Neural progenitor cell (in vitro differentiated cells): ENCODE measurements around the gene MRAP. TPM values are rescaled to one million over a fixed set of nuclear protein-coding genes. Genes with fewer than 3 reads are reported as not detected.

ENCODE experiments used
- DNase-seq: peaks from one replicate; pipeline ENCODE4 v3.0.0-alpha.2; 2016; ENCODE audit warnings: low spot score
- H2AFZ ChIP-seq: fragments of 200-600 bp; sonication (generic); replicated peaks from 2 replicates; pipeline ENCODE4 v1.6.1; 2016; ENCODE audit warnings: antibody characterized with exemption
- H3F3A ChIP-seq: fragments of 200-600 bp; sonication (generic); 2 replicates; pipeline ENCODE4 v1.6.1; 2016; ENCODE audit warnings: antibody characterized with exemption, low read depth
- H3K27ac ChIP-seq: fragments of 200-600 bp; sonication (generic); 2 replicates; pipeline ENCODE4 v1.5.1; 2016; ENCODE audit warnings: mild to moderate bottlenecking
- H3K27me3 ChIP-seq: fragments of 200-600 bp; sonication (generic); 2 replicates; pipeline ENCODE4 v1.6.1; 2016; ENCODE audit warnings: mild to moderate bottlenecking, moderate library complexity
- H3K36me3 ChIP-seq: fragments of 200-600 bp; sonication (generic); 2 replicates; pipeline ENCODE4 v1.5.1; 2016
- H3K4me1 ChIP-seq: fragments of 200-600 bp; sonication (generic); 2 replicates; pipeline ENCODE4 v1.6.1; 2016; ENCODE audit warnings: mixed run types
- H3K4me2 ChIP-seq: fragments of 200-600 bp; sonication (generic); 2 replicates; pipeline ENCODE4 v1.6.1; 2016
- H3K4me3 ChIP-seq: fragments of 200-600 bp; sonication (generic); 2 replicates; pipeline ENCODE4 v1.5.1; 2016
- H3K79me2 ChIP-seq: fragments of 200-600 bp; sonication (generic); 2 replicates; pipeline ENCODE4 v1.6.1; 2016; ENCODE audit warnings: low read depth
- H3K9ac ChIP-seq: fragments of 200-600 bp; sonication (generic); 2 replicates; pipeline ENCODE4 v1.6.1; 2016
- H3K9me3 ChIP-seq: fragments of 200-600 bp; sonication (generic); 2 replicates; pipeline ENCODE4 v1.5.1; 2016; ENCODE audit warnings: low read depth
- H4K20me1 ChIP-seq: fragments of 200-600 bp; sonication (generic); 2 replicates; pipeline ENCODE4 v1.6.1; 2016; ENCODE audit warnings: low read depth
- H3K27ac Mint-ChIP-seq: 3 replicates; pipeline ENCODE4 v1.8.0; 2021; ENCODE audit warnings: mixed read lengths
- H3K27me3 Mint-ChIP-seq: 2 replicates; pipeline ENCODE4 v1.8.0; 2022; ENCODE audit warnings: low read depth, mild to moderate bottlenecking, inconsistent platforms, moderate library complexity, mixed read lengths; ENCODE audit not compliant: insufficient read depth
- H3K36me3 Mint-ChIP-seq: 3 replicates; pipeline ENCODE4 v1.8.0; 2021; ENCODE audit warnings: mixed read lengths
- H3K4me1 Mint-ChIP-seq: 3 replicates; pipeline ENCODE4 v1.8.0; 2021; ENCODE audit warnings: mixed read lengths
- H3K4me3 Mint-ChIP-seq: 3 replicates; pipeline ENCODE4 v1.8.0; 2021; ENCODE audit warnings: mild to moderate bottlenecking, moderate library complexity, mixed read lengths
- H3K9me3 Mint-ChIP-seq: 3 replicates; pipeline ENCODE4 v1.8.0; 2020; ENCODE audit warnings: mixed read lengths
- EZH2 ChIP-seq: fragments of 200-600 bp; sonication (generic); IDR thresholded peaks from 2 replicates; pipeline ENCODE4 v1.6.1; 2017; ENCODE audit warnings: antibody characterized with exemption, mild to moderate bottlenecking, moderate library complexity
- EZH2phosphoT487 ChIP-seq: fragments of 200-600 bp; sonication (generic); IDR thresholded peaks from 2 replicates; pipeline ENCODE4 v1.6.1; 2017; ENCODE audit warnings: antibody characterized with exemption
- total RNA-seq: library from RNA; depleted of rRNA; stranded (reverse); fragments of >200 nt; gene quantifications from 2 replicates; pipeline ENCODE4 v1.2.3, GENCODE V29; 2015; ENCODE audit warnings: low replicate concordance
- TF ChIP-seq, protein P1 (sequence below): fragments of 200-600 bp; sonication (generic); IDR thresholded peaks from 2 replicates; pipeline ENCODE4 v1.5.1; 2017; ENCODE audit warnings: antibody characterized with exemption, mild to moderate bottlenecking

Gene MRAP
- total RNA-seq, 1 donor from 2014 or later, result not detected

DNA sequence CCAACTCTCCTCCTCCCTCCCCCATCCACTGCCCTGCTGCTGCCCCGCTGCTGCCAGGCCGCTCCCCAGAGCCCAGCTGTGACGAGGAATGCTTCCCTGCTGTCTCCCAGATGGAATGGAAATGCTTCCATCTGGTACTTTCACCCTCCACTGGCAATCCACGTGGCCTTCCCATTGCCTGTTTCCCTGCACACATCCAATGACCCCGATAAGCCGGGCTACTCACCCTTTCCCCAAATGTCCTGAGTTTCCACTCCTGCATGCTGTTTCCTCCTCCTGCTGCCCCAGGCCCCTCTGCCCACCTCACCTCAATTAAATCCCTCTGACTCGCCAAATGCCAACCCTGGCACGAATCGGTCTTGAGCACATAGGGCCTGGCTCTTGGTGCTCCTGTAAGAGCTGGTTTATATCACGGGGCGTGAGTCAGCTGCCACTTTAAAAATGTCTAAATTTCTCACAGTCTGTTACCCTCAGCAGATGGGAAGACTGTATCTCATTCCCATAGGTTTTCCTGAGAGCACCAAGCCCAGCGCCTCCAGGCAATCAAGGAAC lies 36.4 kb downstream of the MRAP start:
- Histone ChIP-seq H3K9me3 (peaks cover 5% of the 10 kb centered on the region), H3K4me1 (peaks cover 43% of the 10 kb centered on the region), H2AFZ (no peak overlapping the region), H3K9ac (peak overlapping the region; percentile 16), H4K20me1 (peaks cover 27% of the 10 kb centered on the region), H3K4me2 (no peak overlapping the region), H3K27me3 (no peaks in the 10 kb centered on the region), H3K27ac (no peak overlapping the region), H3K79me2 (no peaks in the 10 kb centered on the region), H3K4me3 (no peak overlapping the region), H3K36me3 (peaks cover 15% of the 10 kb centered on the region), H3F3A (peaks cover 36% of the 10 kb centered on the region)
- peaks cover 55% of the 10 kb centered on the region for H3K36me3 Mint-ChIP-seq
- TF ChIP-seq, protein P1, sequence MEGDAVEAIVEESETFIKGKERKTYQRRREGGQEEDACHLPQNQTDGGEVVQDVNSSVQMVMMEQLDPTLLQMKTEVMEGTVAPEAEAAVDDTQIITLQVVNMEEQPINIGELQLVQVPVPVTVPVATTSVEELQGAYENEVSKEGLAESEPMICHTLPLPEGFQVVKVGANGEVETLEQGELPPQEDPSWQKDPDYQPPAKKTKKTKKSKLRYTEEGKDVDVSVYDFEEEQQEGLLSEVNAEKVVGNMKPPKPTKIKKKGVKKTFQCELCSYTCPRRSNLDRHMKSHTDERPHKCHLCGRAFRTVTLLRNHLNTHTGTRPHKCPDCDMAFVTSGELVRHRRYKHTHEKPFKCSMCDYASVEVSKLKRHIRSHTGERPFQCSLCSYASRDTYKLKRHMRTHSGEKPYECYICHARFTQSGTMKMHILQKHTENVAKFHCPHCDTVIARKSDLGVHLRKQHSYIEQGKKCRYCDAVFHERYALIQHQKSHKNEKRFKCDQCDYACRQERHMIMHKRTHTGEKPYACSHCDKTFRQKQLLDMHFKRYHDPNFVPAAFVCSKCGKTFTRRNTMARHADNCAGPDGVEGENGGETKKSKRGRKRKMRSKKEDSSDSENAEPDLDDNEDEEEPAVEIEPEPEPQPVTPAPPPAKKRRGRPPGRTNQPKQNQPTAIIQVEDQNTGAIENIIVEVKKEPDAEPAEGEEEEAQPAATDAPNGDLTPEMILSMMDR, result no peak
- no peak for TF ChIP-seq EZH2phosphoT487
- TF ChIP-seq EZH2, result no peak
- peak overlapping the region; percentile 33 for H3K27ac Mint-ChIP-seq
- DNase-seq, result peak; percentile 28
- peaks cover 56% of the 10 kb centered on the region for H3K4me1 Mint-ChIP-seq
- H3K27me3 Mint-ChIP-seq, result peaks cover 14% of the 10 kb centered on the region
- no peak overlapping the region for H3K4me3 Mint-ChIP-seq
- peaks cover 15% of the 10 kb centered on the region for H3K9me3 Mint-ChIP-seq

DNA sequence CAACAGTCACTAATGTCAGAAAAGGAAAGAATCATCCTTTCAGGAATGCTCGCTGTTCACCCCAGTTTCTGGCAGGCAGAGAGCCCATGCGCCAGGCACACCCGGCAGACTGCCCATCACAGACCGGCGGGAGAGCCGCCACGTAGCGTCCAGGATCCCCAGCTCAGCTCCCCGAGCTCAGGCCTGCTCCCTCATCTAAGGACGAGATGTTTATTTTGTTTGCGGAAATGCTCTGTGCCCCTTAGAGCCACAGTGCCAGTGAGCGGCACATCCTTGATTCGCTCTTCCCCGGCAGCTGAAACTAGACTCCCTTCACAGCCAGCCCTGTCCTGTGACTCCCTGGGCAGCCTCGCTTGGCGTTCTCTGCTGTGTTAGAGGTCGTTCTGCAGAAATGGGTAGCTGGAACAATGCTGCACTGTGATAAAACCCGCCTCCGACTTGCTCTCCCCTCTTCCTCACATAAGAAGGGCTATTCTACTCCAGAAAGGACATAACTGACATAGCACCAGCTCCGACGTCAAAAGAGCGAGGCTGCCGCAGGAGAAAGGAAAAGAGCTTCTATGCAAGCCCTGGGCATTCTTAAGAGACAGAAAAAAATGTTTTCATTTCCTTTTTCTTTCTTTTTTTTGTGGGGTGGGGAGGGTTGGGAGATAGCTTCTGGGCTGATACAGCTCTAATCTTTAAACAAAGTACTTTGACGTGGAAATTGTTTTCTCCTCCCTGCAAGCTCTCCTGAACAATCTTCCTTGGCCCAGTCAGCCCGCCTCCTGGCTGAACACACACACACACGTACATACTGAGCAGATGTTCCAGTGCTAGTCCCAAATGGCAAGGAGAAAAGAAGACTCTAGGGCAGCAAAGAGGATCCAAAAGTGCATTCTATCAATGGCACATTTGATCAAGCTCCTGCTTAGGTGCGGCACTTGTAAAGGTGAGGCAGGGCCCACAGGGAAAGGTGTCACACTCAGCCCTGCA lies 37.2 kb downstream of the MRAP start:
- Mint-ChIP-seq H3K36me3 (peaks cover 60% of the 10 kb centered on the region), H3K4me1 (peaks cover 48% of the 10 kb centered on the region), H3K27ac (no peak overlapping the region), H3K9me3 (peaks cover 15% of the 10 kb centered on the region), H3K4me3 (no peak overlapping the region), H3K27me3 (peaks cover 10% of the 10 kb centered on the region)
- Histone ChIP-seq H3K79me2 (no peaks in the 10 kb centered on the region), H3K4me3 (no peak overlapping the region), H3F3A (peaks cover 28% of the 10 kb centered on the region), H3K9ac (peak overlapping the region; percentile 16), H3K4me2 (no peak overlapping the region), H3K9me3 (peaks cover 5% of the 10 kb centered on the region), H3K27ac (peak overlapping the region; percentile 37), H4K20me1 (peaks cover 20% of the 10 kb centered on the region), H3K27me3 (no peaks in the 10 kb centered on the region), H3K36me3 (peaks cover 15% of the 10 kb centered on the region), H3K4me1 (peaks cover 34% of the 10 kb centered on the region), H2AFZ (no peak overlapping the region)
- TF ChIP-seq, protein P1, result no peak
- TF ChIP-seq EZH2, result no peak
- TF ChIP-seq EZH2phosphoT487, result no peak
- DNase-seq, result no peak

DNA sequence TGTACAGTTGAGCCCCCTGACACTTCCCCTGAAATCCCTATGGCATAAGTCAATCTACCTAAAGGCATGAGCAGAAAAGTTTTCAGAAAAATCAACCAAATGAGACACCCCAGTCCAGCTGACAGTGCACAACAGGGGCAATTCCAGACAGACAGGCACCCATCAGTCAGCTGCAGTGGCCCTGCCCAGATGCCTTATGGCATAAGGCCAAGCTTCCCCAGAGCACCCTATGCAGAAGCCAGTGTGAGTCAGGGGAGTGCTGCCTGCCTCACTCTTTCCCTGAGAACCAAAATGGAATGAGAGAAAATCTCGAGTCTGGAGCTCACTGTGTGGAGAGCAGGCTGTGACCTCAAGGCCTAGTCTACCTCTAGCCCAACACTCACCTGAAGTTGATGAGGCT lies 38.1 kb downstream of the MRAP start:
- no peak for DNase-seq
- no peaks in the 10 kb centered on the region for H3K79me2 ChIP-seq
- H4K20me1 ChIP-seq, result peaks cover 12% of the 10 kb centered on the region
- H3K36me3 ChIP-seq, result peaks cover 15% of the 10 kb centered on the region
- H3K36me3 Mint-ChIP-seq, result peaks cover 61% of the 10 kb centered on the region
- TF ChIP-seq, protein P1, result no peak
- no peak for TF ChIP-seq EZH2phosphoT487
- TF ChIP-seq EZH2, result no peak
- H3K4me3 ChIP-seq, result no peak overlapping the region
- no peak overlapping the region for H3K27ac Mint-ChIP-seq
- peaks cover 9% of the 10 kb centered on the region for H3K27me3 Mint-ChIP-seq
- no peak overlapping the region for H3K9ac ChIP-seq
- no peak overlapping the region for H3K27ac ChIP-seq
- peaks cover 5% of the 10 kb centered on the region for H3K9me3 ChIP-seq
- H3K4me3 Mint-ChIP-seq, result no peak overlapping the region
- peaks cover 20% of the 10 kb centered on the region for H3F3A ChIP-seq
- no peak overlapping the region for H3K4me2 ChIP-seq
- no peaks in the 10 kb centered on the region for H3K27me3 ChIP-seq
- peaks cover 26% of the 10 kb centered on the region for H3K4me1 ChIP-seq
- peaks cover 40% of the 10 kb centered on the region for H3K4me1 Mint-ChIP-seq
- H3K9me3 Mint-ChIP-seq, result peaks cover 15% of the 10 kb centered on the region
- H2AFZ ChIP-seq, result no peak overlapping the region
